GM12892 (cell line): Measurements from ENCODE around the gene POLR2F.

ENCODE experiments used
- POLR2A ChIP-seq: IDR thresholded peaks from 2 replicates; pipeline ENCODE4 v1.6.1; 2011; ENCODE audit warnings: low read depth, low read length, control low read depth
- POLR2AphosphoS5 ChIP-seq: IDR thresholded peaks from 2 replicates; pipeline ENCODE4 v1.6.1; 2011; ENCODE audit warnings: low read depth, low read length, control low read depth
- TAF1 ChIP-seq: IDR thresholded peaks from 2 replicates; pipeline ENCODE4 v1.6.1; 2011; ENCODE audit warnings: low read depth, mild to moderate bottlenecking, control low read depth, low read length, borderline replicate concordance

DNA sequence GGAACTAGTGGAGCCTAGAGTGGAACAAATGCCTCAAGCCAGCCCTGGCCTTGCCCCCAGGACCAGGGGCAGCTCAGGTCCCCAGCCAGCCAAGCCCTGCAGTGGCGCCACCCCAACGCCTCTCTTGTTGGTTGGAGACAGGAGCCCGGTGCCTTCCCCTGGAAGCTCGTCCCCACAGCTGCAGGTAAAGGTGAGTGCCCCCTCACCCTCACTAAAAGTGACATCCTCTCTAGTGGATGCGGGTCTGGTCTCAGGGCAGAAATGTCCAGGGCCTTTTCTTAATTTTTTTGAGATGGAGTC lies 25.9 kb upstream of the POLR2F start:
- TF ChIP-seq POLR2A (no peak), POLR2AphosphoS5 (no peak), TAF1 (no peak)
